H1 (cell line): ENCODE results near the gene PFDN1. TPM values are rescaled to one million over a fixed set of nuclear protein-coding genes. Genes with fewer than 3 reads are reported as not detected.

Experiments used
- CTCF ChIA-PET: fragments of 300-600 bp; sonication (Branson Sonifier 250); formaldehyde crosslinking; loops from one replicate; lab custom pipeline; 2021; ENCODE audit not compliant: partially characterized antibody; lab: Charles Lee
- POLR2A ChIA-PET: fragments of 300-600 bp; sonication (Branson Sonifier 250); formaldehyde crosslinking; loops from one replicate; lab custom pipeline; 2021; ENCODE audit warnings: inconsistent platforms; ENCODE audit not compliant: partially characterized antibody; lab: Charles Lee
- DNase-seq, 2 experiments: peaks; one replicate each; pipeline versions ENCODE4 v3.0.0 to v3.0.0-alpha.2; 2010 to 2022; ENCODE audit warnings: low spot score in 2 of 2, low read depth in 1 of 2, mixed read lengths in 1 of 2
- FAIRE-seq: peaks from 2 replicates; lab custom pipeline; 2011; peaks lifted over from hg19 to GRCh38; lab: Jason Lieb, UNC
- H2AFZ ChIP-seq: 2 replicates; pipeline ENCODE4 v1.8.1; 2012; ENCODE audit warnings: low read length, inconsistent platforms
- H2AK5ac ChIP-seq: 2 replicates; pipeline ENCODE4 v1.6.1; 2013; ENCODE audit warnings: low read depth, low read length
- H2BK120ac ChIP-seq: replicated peaks from 2 replicates; pipeline ENCODE3; 2013; ENCODE audit warnings: low read depth, low read length, inconsistent platforms
- H2BK12ac ChIP-seq: 2 replicates; pipeline ENCODE4 v1.6.1; 2013; ENCODE audit warnings: low read depth, low read length
- H2BK15ac ChIP-seq: 2 replicates; pipeline ENCODE4 v1.6.1; 2013; ENCODE audit warnings: low read length
- H2BK20ac ChIP-seq: 2 replicates; pipeline ENCODE4 v1.6.1; 2013; ENCODE audit warnings: low read length
- H2BK5ac ChIP-seq: 2 replicates; pipeline ENCODE4 v1.6.1; 2013; ENCODE audit warnings: low read depth, low read length
- H3K14ac ChIP-seq: 2 replicates; pipeline ENCODE4 v1.6.1; 2013; ENCODE audit warnings: inconsistent platforms; ENCODE audit not compliant: insufficient read length
- H3K18ac ChIP-seq: 2 replicates; pipeline ENCODE4 v1.6.1; 2013; ENCODE audit warnings: low read length; ENCODE audit errors: extremely low read depth
- H3K23ac ChIP-seq: 2 replicates; pipeline ENCODE4 v1.6.1; 2013; ENCODE audit warnings: inconsistent platforms; ENCODE audit not compliant: insufficient read length
- H3K23me2 ChIP-seq: 2 replicates; pipeline ENCODE4 v1.6.1; 2013; ENCODE audit warnings: low read depth, low read length
- H3K27ac ChIP-seq: 2 replicates; pipeline ENCODE4 v1.6.1; 2011; ENCODE audit warnings: low read depth, low read length, inconsistent platforms
- H3K27me3 ChIP-seq, 4 experiments: replicated peaks in 1 of 4; 1 replicate in 1 of 4; 2 replicates in 3 of 4; pipeline versions ENCODE4 v1.6.1 to v1.8.1; 2011 to 2013; ENCODE audit warnings: low read length in 3 of 4, mild to moderate bottlenecking in 3 of 4, inconsistent platforms in 2 of 4, mixed read lengths in 2 of 4, moderate library complexity in 1 of 4; ENCODE audit not compliant: control insufficient read depth in 3 of 4, insufficient read depth in 3 of 4; ENCODE audit errors: extremely low read depth in 1 of 4
- H3K36me3 ChIP-seq, 4 experiments: 2 replicates each; pipeline versions ENCODE4 v1.6.1 to v1.8.1; 2011 to 2013; ENCODE audit warnings: mild to moderate bottlenecking in 4 of 4, low read length in 3 of 4, moderate library complexity in 2 of 4, control low read depth in 1 of 4, inconsistent platforms in 1 of 4; ENCODE audit not compliant: insufficient read depth in 4 of 4, control insufficient read depth in 2 of 4
- H3K4ac ChIP-seq: replicated peaks from 2 replicates; pipeline ENCODE3; 2013; ENCODE audit warnings: low read length, low read depth, mixed read lengths, inconsistent platforms; ENCODE audit not compliant: insufficient read length
- H3K4me1 ChIP-seq, 4 experiments: replicated peaks in 1 of 4; 1 replicate in 1 of 4; 2 replicates in 3 of 4; pipeline versions ENCODE4 v1.6.1 to v1.8.1; 2011 to 2013; ENCODE audit warnings: low read length in 3 of 4, inconsistent platforms in 2 of 4, mixed read lengths in 1 of 4; ENCODE audit not compliant: insufficient read depth in 4 of 4, control insufficient read depth in 3 of 4
- H3K4me2 ChIP-seq, 2 experiments: 2 replicates each; pipeline versions ENCODE4 v1.6.1 to v1.8.1; 2011 to 2013; ENCODE audit warnings: low read depth in 2 of 2, low read length in 2 of 2, control low read depth in 1 of 2, inconsistent platforms in 1 of 2, mild to moderate bottlenecking in 1 of 2; ENCODE audit not compliant: insufficient read depth in 1 of 2
- H3K4me3 ChIP-seq, 4 experiments: fragments of 200-600, 300-600 bp in 1 of 4; sonication (generic), shearing (Covaris generic), sonication (Bioruptor Twin) in 1 of 4; 2 replicates each; pipeline versions ENCODE4 v1.5.1 to v1.8.1; 2011 to 2016; ENCODE audit warnings: low read length in 4 of 4, low read depth in 3 of 4, control low read depth in 2 of 4, inconsistent platforms in 2 of 4, mild to moderate bottlenecking in 2 of 4, mixed read lengths in 1 of 4, moderate library complexity in 1 of 4; ENCODE audit not compliant: insufficient read depth in 2 of 4; ENCODE audit errors: extremely low read depth in 1 of 4
- H3K56ac ChIP-seq: replicated peaks from 2 replicates; pipeline ENCODE3; 2013; ENCODE audit warnings: low read depth, mild to moderate bottlenecking, mixed read lengths, low read length, inconsistent platforms; ENCODE audit not compliant: insufficient read length
- H3K79me1 ChIP-seq: 2 replicates; pipeline ENCODE4 v1.6.1; 2013; ENCODE audit warnings: low read depth, low read length, control low read depth
- H3K79me2 ChIP-seq, 2 experiments: 2 replicates each; pipeline versions ENCODE4 v1.6.1 to v1.8.1; 2012 to 2013; ENCODE audit warnings: low read length in 2 of 2, mild to moderate bottlenecking in 2 of 2, inconsistent platforms in 1 of 2; ENCODE audit not compliant: insufficient read depth in 2 of 2, control insufficient read depth in 1 of 2
- H3K9ac ChIP-seq, 4 experiments: replicated peaks in 1 of 4; 1 replicate in 1 of 4; 2 replicates in 3 of 4; pipeline versions ENCODE4 v1.6.1 to v1.8.1; 2011 to 2013; ENCODE audit warnings: low read depth in 3 of 4, low read length in 3 of 4, control low read depth in 2 of 4, mild to moderate bottlenecking in 2 of 4, moderate library complexity in 2 of 4, inconsistent platforms in 1 of 4; ENCODE audit errors: extremely low read depth in 1 of 4
- H3K9me3 ChIP-seq, 2 experiments: 2 replicates each; pipeline versions ENCODE4 v1.6.1 to v1.8.1; 2012 to 2013; ENCODE audit warnings: mild to moderate bottlenecking in 2 of 2, moderate library complexity in 2 of 2, control low read depth in 1 of 2, inconsistent platforms in 1 of 2, low read depth in 1 of 2, low read length in 1 of 2, mixed read lengths in 1 of 2; ENCODE audit not compliant: insufficient read depth in 2 of 2
- H4K20me1 ChIP-seq, 2 experiments: replicated peaks in 1 of 2; 2 replicates each; pipeline versions ENCODE3 to v1.8.1; 2011 to 2013; ENCODE audit warnings: inconsistent platforms in 2 of 2, low read length in 2 of 2, mild to moderate bottlenecking in 1 of 2; ENCODE audit not compliant: insufficient read depth in 2 of 2, control insufficient read depth in 1 of 2
- H4K5ac ChIP-seq: 2 replicates; pipeline ENCODE4 v1.6.1; 2013; ENCODE audit warnings: low read length, low read depth, mixed read lengths, inconsistent platforms; ENCODE audit not compliant: insufficient read length
- H4K8ac ChIP-seq: 2 replicates; pipeline ENCODE4 v1.8.0; 2013; ENCODE audit warnings: mild to moderate bottlenecking, moderate library complexity, low read length, inconsistent platforms; ENCODE audit not compliant: insufficient read depth; ENCODE audit errors: extremely low read depth
- H4K91ac ChIP-seq: replicated peaks from 2 replicates; pipeline ENCODE3; 2013; ENCODE audit warnings: low read length, mixed read lengths, inconsistent platforms; ENCODE audit not compliant: insufficient read length
- HDAC6 ChIP-seq: IDR thresholded peaks from one replicate; pipeline ENCODE4 v1.7.1; 2012; ENCODE audit warnings: low read depth, mild to moderate bottlenecking, inconsistent platforms, low read length, moderate library complexity
- MAFK ChIP-seq: IDR thresholded peaks from 2 replicates; pipeline ENCODE4 v1.6.1; 2012; ENCODE audit warnings: low read depth, mild to moderate bottlenecking, improper control_type of control experiment, low read length
- RFX5 ChIP-seq: IDR thresholded peaks from 2 replicates; pipeline ENCODE4 v1.6.1; 2011; ENCODE audit warnings: low read depth, low read length, improper control_type of control experiment, borderline replicate concordance
- RNF2 ChIP-seq: fragments of 200-900, 300-1000 bp; sonication (generic); IDR thresholded peaks from 2 replicates; pipeline ENCODE4 v1.7.1; 2016; ENCODE audit warnings: borderline replicate concordance, low read depth, mild to moderate bottlenecking, antibody characterized with exemption, low read length; ENCODE audit not compliant: poor library complexity, severe bottlenecking; ENCODE audit errors: missing control alignments
- SP1 ChIP-seq: IDR thresholded peaks from 2 replicates; pipeline ENCODE4 v1.6.1; 2011; ENCODE audit warnings: low read depth, low read length
- SRF ChIP-seq: IDR thresholded peaks from 2 replicates; pipeline ENCODE4 v1.6.1; 2011; ENCODE audit warnings: mild to moderate bottlenecking, low read depth, low read length, moderate library complexity
- TAF1 ChIP-seq: IDR thresholded peaks from 2 replicates; pipeline ENCODE4 v1.6.1; 2011; ENCODE audit warnings: mild to moderate bottlenecking, low read depth, low read length
- TEAD4 ChIP-seq: IDR thresholded peaks from 2 replicates; pipeline ENCODE4 v1.6.1; 2012; ENCODE audit warnings: low read depth, low read length, inconsistent platforms, mixed read lengths
- YY1 ChIP-seq: IDR thresholded peaks from 2 replicates; pipeline ENCODE4 v1.6.1; 2011; ENCODE audit warnings: low read depth, mild to moderate bottlenecking, low read length
- WGBS, 2 experiments: shearing (Covaris generic) in 1 of 2; methylation state at CpG; one replicate each; pipeline versions ENCODE4 v1.1.6 to v1.1.7; 2013 to 2015; ENCODE audit warnings: low lambda C conversion rate in 2 of 2, mixed read lengths in 2 of 2, inconsistent platforms in 1 of 2, low coverage in 1 of 2, missing lambda C conversion rate in 1 of 2; ENCODE audit not compliant: insufficient replicate concordance in 2 of 2, insufficient coverage in 1 of 2, insufficient read length in 1 of 2; ENCODE audit errors: extremely low coverage in 1 of 2, missing lambda C conversion rate in 1 of 2; 5-methylcytosine and 5-hydroxymethylcytosine counted together
- polyA plus RNA-seq, 7 experiments: library from polyadenylated mRNA; depleted of rRNA in 3 of 7; stranded (reverse) in 5 of 7; unstranded in 2 of 7; fragments of >200 nt in 5 of 7; fragments of 200-250 nt in 2 of 7; gene quantifications; 1 replicate in 5 of 7; 2 replicates in 1 of 7; 4 replicates in 1 of 7; pipeline versions ENCODE4 v1.2.1 to v1.2.3, GENCODE V29; 2011 to 2013; ENCODE audit warnings: missing spikeins in 2 of 7, mixed read lengths in 2 of 7
- total RNA-seq: library from RNA; stranded (reverse); fragmentation: NEBNext Ultra II Directional; extraction: Animal tissue kit (Norgen Biotek cat#: 25700); gene quantifications from 2 replicates; pipeline ENCODE4 v1.2.1, GENCODE V29; 2021
- TF ChIP-seq, protein P1 (sequence below), 3 experiments: IDR thresholded peaks; 1 replicate in 2 of 3; 2 replicates in 1 of 3; pipeline versions ENCODE4 v1.5.1 to v1.6.1; 2011; ENCODE audit warnings: low read length in 3 of 3, mild to moderate bottlenecking in 3 of 3, inconsistent platforms in 2 of 3, low read depth in 1 of 3, moderate library complexity in 1 of 3; ENCODE audit not compliant: insufficient read depth in 1 of 3; ENCODE audit errors: control extremely low read depth in 1 of 3

The PFDN1 gene
- total and polyA plus RNA-seq, 2 of the 8 experiments (the other 6 are each of a cell fraction or from before 2014, with no cell fraction given), result 53.0 to 89.6 TPM

DNA sequence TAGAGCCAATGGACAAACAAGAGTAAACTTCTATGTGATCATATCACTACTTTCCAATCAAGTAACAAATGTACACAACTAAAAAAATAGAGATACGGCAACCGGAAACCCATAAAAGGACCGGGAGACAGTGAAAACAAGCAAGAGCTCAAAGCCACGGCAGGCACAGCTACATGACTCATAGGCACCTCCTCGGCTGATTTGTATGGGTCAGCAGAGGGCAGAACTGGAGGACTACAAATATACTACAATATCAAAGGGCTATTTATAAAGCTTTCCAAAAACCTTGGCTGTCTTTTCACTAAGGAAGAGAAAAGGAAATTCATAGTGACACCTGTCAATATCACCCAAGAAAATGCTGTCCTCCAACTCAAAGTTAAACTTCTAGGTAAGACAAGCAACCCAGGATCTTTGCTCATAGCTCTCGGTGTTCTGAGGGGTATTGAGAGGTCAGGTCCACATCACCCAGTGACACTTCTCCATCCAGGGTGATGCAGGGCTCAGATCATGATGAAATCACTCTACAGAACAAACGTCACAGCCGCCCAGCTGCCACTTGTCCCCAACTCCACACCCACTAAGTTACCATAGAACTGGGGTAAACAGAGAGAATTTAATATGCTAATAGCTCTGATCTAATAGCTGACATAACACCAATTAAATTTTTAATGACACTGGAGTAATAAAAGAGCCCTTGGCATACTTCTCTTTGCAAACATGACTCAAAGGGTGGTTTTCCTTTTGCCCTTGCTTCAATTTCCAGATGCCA is 41.3 kb downstream of the PFDN1 start:
- no peaks in the 10 kb centered on the region for H3K23me2 ChIP-seq
- no peak overlapping the region for H2BK20ac ChIP-seq
- H2AK5ac ChIP-seq, result no peak overlapping the region
- no peak overlapping the region for H3K18ac ChIP-seq
- no peak overlapping the region for H2BK120ac ChIP-seq
- no peak overlapping the region for H2BK15ac ChIP-seq
- H4K8ac ChIP-seq, result no peak overlapping the region
- H3K4me3 ChIP-seq, result no peak overlapping the region
- H3K56ac ChIP-seq, result no peak overlapping the region
- H3K36me3 ChIP-seq, result no peaks in the 10 kb centered on the region
- no peak overlapping the region for H3K4ac ChIP-seq
- H2AFZ ChIP-seq, result no peak overlapping the region
- DNase-seq (no peak), FAIRE-seq (no peak)
- H3K79me2 ChIP-seq, result 0 out of 4 replicates have a peak, but pooled peaks cover 0 to 13% of the 10 kb centered on the region in 2 experiments
- no peak overlapping the region for H2BK12ac ChIP-seq
- CTCF ChIA-PET, result interaction anchor here (0.9 to 25.9 kb wide), 9 partner anchors 9 to 111 kb away, joined by 3 to 676 read pairs (median 6); partner anchors contain the start of gene HBEGF
- H3K9ac ChIP-seq, result no peak overlapping the region
- no peak overlapping the region for H3K14ac ChIP-seq
- H3K4me1 ChIP-seq, result peaks cover 0 to 2% (median 0%) of the 10 kb centered on the region in 4 experiments; a peak in 4 of 7 replicates
- H3K27me3 ChIP-seq, result no peaks in the 10 kb centered on the region
- peaks cover 2% of the 10 kb centered on the region; the same call in 1 of the 2 replicates for H3K79me1 ChIP-seq
- 87% methylated on average over 8 of the region's 8 CpGs; no CpG with 5 or more reads in 1 of the 2 experiments for WGBS, 2 experiments
- H2BK5ac ChIP-seq, result no peak overlapping the region
- H4K91ac ChIP-seq, result no peak overlapping the region
- H4K5ac ChIP-seq, result no peak overlapping the region
- no peak overlapping the region for H3K23ac ChIP-seq
- H4K20me1 ChIP-seq, result peaks cover 0 to 2% of the 10 kb centered on the region in 2 experiments
- H3K4me2 ChIP-seq, result no peak overlapping the region
- POLR2A ChIA-PET, result no interaction called here
- no peaks in the 10 kb centered on the region; a peak in 1 of 4 replicates for H3K9me3 ChIP-seq
- no peak overlapping the region for H3K27ac ChIP-seq
- TF ChIP-seq YY1 (no peak), SP1 (no peak), RNF2 (no peak), SRF (no peak), TAF1 (no peak), RFX5 (no peak), HDAC6 (no peak), TEAD4 (no peak), MAFK (no peak)
- TF ChIP-seq, protein P1, sequence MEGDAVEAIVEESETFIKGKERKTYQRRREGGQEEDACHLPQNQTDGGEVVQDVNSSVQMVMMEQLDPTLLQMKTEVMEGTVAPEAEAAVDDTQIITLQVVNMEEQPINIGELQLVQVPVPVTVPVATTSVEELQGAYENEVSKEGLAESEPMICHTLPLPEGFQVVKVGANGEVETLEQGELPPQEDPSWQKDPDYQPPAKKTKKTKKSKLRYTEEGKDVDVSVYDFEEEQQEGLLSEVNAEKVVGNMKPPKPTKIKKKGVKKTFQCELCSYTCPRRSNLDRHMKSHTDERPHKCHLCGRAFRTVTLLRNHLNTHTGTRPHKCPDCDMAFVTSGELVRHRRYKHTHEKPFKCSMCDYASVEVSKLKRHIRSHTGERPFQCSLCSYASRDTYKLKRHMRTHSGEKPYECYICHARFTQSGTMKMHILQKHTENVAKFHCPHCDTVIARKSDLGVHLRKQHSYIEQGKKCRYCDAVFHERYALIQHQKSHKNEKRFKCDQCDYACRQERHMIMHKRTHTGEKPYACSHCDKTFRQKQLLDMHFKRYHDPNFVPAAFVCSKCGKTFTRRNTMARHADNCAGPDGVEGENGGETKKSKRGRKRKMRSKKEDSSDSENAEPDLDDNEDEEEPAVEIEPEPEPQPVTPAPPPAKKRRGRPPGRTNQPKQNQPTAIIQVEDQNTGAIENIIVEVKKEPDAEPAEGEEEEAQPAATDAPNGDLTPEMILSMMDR (IDR thresholded peaks at IDR 0.05; ENCODE audit: control extremely low read depth in 1 of 3, insufficient read depth in 1 of 3, low read depth in 1 of 3, low read length in 3 of 3), result no peak
